Measurements from ENCODE around the gene LCOR. TPM values are rescaled to one million over a fixed set of nuclear protein-coding genes. Genes with fewer than 3 reads are reported as not detected.

The LCOR gene
- total RNA-seq, 2 donors from 2014 or later, result 36.9 to 43.3 TPM

DNA sequence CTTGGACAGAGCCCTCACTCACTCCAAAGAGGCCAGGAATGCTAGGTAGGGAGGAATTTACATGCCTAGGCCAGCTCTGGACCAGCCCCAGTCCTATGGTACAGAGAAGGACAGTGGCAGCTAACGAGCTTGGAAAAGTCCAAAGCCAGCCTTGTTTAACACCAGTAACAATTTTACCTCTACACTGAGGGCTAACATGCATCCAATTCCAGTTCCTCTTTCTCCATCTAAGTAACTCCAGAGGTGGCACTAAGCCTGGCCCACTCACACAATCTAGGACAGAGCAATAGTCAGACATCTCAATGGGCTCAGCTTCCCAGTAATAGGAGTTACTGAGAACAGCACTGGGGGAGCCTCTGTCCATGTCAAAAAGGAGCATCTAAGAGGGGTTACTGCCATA is 5.7 kb upstream of the LCOR start:
- Histone ChIP-seq H3K4me3 (ENCODE audit: low read length) (no peak overlapping the region), H3K27ac (ENCODE audit: low read depth, low read length) (no peak overlapping the region), H3K9ac (ENCODE audit: extremely low read depth, low read length, poor library complexity, severe bottlenecking) (no peak overlapping the region), H3K4me1 (ENCODE audit: control insufficient read depth, insufficient read depth, low read length) (no peaks in the 10 kb centered on the region), H3K27me3 (ENCODE audit: control insufficient read depth, insufficient read depth, low read length, poor library complexity, severe bottlenecking) (no peaks in the 10 kb centered on the region), H3K36me3 (ENCODE audit: control insufficient read depth, insufficient read depth, low read length) (no peaks in the 10 kb centered on the region), H3K9me3 (ENCODE audit: control insufficient read depth, low read length) (no peaks in the 10 kb centered on the region)
- Mint-ChIP-seq H3K4me1 (peaks cover 2% of the 10 kb centered on the region), H3K36me3 (ENCODE audit: low read depth) (no peaks in the 10 kb centered on the region), H3K27me3 (ENCODE audit: insufficient read depth) (peaks cover 23% of the 10 kb centered on the region), H3K4me3 (no peak overlapping the region), H3K27ac (no peak overlapping the region), H3K9me3 (no peaks in the 10 kb centered on the region)
- no peak for DNase-seq
- TF ChIP-seq, protein P1, sequence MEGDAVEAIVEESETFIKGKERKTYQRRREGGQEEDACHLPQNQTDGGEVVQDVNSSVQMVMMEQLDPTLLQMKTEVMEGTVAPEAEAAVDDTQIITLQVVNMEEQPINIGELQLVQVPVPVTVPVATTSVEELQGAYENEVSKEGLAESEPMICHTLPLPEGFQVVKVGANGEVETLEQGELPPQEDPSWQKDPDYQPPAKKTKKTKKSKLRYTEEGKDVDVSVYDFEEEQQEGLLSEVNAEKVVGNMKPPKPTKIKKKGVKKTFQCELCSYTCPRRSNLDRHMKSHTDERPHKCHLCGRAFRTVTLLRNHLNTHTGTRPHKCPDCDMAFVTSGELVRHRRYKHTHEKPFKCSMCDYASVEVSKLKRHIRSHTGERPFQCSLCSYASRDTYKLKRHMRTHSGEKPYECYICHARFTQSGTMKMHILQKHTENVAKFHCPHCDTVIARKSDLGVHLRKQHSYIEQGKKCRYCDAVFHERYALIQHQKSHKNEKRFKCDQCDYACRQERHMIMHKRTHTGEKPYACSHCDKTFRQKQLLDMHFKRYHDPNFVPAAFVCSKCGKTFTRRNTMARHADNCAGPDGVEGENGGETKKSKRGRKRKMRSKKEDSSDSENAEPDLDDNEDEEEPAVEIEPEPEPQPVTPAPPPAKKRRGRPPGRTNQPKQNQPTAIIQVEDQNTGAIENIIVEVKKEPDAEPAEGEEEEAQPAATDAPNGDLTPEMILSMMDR (conservative IDR thresholded peaks at IDR 0.05), result no peak
- 84 to 100% methylated on average over 1 of the region's 1 CpG for WGBS, 2 experiments (ENCODE audit: insufficient coverage in 1 of 2, insufficient read length in 1 of 2)

DNA sequence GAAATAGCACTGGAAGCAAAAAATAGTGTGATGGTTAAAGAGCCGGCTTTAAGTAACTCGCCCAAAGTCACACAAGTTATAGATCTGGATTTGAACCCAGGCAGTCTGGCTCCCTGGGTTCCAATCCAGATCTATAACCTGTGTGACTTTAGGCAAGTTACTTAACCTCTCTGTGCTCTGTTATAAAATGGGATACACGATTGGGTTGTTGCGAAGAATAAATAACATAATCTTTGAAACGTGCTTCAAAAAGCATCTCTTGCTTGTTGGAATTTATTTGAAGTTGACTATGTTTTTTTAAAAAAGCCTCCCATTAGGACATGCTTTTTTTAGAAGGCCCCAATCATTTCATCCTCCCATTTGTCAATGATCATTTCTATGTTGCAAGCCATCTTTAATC is 3.5 kb upstream of the LCOR start:
- Histone ChIP-seq H3K4me1 (ENCODE audit: control insufficient read depth, insufficient read depth, low read length) (no peaks in the 10 kb centered on the region), H3K36me3 (ENCODE audit: control insufficient read depth, insufficient read depth, low read length) (no peaks in the 10 kb centered on the region), H3K4me3 (ENCODE audit: low read length) (no peak overlapping the region), H3K9ac (ENCODE audit: extremely low read depth, low read length, poor library complexity, severe bottlenecking) (no peak overlapping the region), H3K9me3 (ENCODE audit: control insufficient read depth, low read length) (no peaks in the 10 kb centered on the region), H3K27ac (ENCODE audit: low read depth, low read length) (no peak overlapping the region), H3K27me3 (ENCODE audit: control insufficient read depth, insufficient read depth, low read length, poor library complexity, severe bottlenecking) (no peaks in the 10 kb centered on the region)
- H3K4me1 Mint-ChIP-seq, result peaks cover 2% of the 10 kb centered on the region
- 95% methylated on average over 5 of the region's 5 CpGs for WGBS, 2 experiments (ENCODE audit: insufficient coverage in 1 of 2, insufficient read length in 1 of 2)
- DNase-seq, result no peak
- TF ChIP-seq, protein P1 (conservative IDR thresholded peaks at IDR 0.05), result no peak
- H3K4me3 Mint-ChIP-seq, result no peak overlapping the region
- H3K27ac Mint-ChIP-seq, result no peak overlapping the region
- no peaks in the 10 kb centered on the region for H3K9me3 Mint-ChIP-seq
- H3K27me3 Mint-ChIP-seq (ENCODE audit: insufficient read depth), result peaks cover 23% of the 10 kb centered on the region
- H3K36me3 Mint-ChIP-seq (ENCODE audit: low read depth), result no peaks in the 10 kb centered on the region

DNA sequence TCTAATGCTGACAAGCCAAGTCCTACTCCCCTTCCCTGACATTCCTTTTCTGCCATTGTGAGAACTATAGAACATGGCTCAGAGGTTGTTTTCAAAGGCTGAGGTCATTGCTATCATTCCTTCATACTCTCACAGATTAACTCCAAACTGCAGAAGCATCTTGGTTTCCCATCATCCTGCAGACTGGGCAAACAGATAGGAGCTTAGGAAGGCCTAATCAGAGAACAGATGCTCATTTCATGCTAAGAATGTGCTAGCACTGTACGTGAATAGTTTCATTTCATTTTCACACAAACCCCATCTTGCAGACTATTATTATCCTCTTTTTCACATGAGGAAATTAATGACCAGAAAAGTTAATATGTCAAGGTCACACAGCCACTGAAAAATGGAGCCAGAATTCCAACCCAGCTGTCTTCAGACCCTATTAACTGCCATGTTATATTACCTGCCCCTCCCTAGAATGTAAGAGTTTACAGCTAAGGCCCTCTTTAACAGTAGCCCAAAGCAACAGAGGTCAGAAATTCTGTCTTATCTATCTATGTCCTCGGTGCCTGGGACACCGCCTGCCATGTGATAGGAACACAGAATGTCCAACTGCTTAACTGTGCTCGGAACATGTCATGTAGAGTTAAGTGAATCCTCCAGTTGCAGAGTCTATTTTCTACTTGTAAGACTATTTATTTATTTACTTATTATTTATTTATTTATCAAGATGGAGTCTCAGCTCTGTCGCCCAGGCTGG is 2.9 kb upstream of the LCOR start:
- no peaks in the 10 kb centered on the region for H3K4me1 ChIP-seq (ENCODE audit: control insufficient read depth, insufficient read depth, low read length)
- H3K27me3 ChIP-seq (ENCODE audit: control insufficient read depth, insufficient read depth, low read length, poor library complexity, severe bottlenecking), result no peaks in the 10 kb centered on the region
- DNase-seq, result no peak
- H3K9me3 ChIP-seq (ENCODE audit: control insufficient read depth, low read length), result no peaks in the 10 kb centered on the region
- 87 to 92% methylated on average over 3 to 5 of the region's 5 CpGs for WGBS, 2 experiments (ENCODE audit: insufficient coverage in 1 of 2, insufficient read length in 1 of 2)
- Mint-ChIP-seq H3K9me3 (no peaks in the 10 kb centered on the region), H3K36me3 (ENCODE audit: low read depth) (no peaks in the 10 kb centered on the region), H3K27ac (no peak overlapping the region), H3K4me1 (peaks cover 5% of the 10 kb centered on the region), H3K4me3 (no peak overlapping the region), H3K27me3 (ENCODE audit: insufficient read depth) (peaks cover 23% of the 10 kb centered on the region)
- TF ChIP-seq, protein P1 (conservative IDR thresholded peaks at IDR 0.05), result no peak
- no peak overlapping the region for H3K27ac ChIP-seq (ENCODE audit: low read depth, low read length)
- no peak overlapping the region for H3K4me3 ChIP-seq (ENCODE audit: low read length)
- no peak overlapping the region for H3K9ac ChIP-seq (ENCODE audit: extremely low read depth, low read length, poor library complexity, severe bottlenecking)
- no peaks in the 10 kb centered on the region for H3K36me3 ChIP-seq (ENCODE audit: control insufficient read depth, insufficient read depth, low read length)

Data from endodermal cell (in vitro differentiated cells).